ENCODE data around the gene TRIP12.

The TRIP12 gene

DNA sequence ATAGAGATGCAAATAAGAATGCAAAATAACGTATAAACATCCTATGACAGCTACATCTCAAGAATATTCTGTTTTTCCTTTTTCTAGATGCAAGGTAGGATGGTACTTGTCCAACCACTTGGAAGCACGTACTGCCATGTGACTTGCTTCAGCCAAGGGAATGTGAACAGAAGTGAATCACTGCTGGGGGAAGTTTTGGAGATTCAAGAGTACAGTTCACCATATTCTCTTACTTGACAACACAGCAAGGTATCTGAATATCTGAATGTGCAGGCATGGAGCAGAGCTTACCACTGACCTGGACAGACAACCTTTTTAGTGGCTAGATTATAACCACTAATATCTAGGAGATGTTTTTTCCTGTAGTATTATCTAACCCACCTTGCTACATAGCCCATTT is 53.0 kb downstream of the TRIP12 start (continued):
- TF ChIP-seq, protein P1, sequence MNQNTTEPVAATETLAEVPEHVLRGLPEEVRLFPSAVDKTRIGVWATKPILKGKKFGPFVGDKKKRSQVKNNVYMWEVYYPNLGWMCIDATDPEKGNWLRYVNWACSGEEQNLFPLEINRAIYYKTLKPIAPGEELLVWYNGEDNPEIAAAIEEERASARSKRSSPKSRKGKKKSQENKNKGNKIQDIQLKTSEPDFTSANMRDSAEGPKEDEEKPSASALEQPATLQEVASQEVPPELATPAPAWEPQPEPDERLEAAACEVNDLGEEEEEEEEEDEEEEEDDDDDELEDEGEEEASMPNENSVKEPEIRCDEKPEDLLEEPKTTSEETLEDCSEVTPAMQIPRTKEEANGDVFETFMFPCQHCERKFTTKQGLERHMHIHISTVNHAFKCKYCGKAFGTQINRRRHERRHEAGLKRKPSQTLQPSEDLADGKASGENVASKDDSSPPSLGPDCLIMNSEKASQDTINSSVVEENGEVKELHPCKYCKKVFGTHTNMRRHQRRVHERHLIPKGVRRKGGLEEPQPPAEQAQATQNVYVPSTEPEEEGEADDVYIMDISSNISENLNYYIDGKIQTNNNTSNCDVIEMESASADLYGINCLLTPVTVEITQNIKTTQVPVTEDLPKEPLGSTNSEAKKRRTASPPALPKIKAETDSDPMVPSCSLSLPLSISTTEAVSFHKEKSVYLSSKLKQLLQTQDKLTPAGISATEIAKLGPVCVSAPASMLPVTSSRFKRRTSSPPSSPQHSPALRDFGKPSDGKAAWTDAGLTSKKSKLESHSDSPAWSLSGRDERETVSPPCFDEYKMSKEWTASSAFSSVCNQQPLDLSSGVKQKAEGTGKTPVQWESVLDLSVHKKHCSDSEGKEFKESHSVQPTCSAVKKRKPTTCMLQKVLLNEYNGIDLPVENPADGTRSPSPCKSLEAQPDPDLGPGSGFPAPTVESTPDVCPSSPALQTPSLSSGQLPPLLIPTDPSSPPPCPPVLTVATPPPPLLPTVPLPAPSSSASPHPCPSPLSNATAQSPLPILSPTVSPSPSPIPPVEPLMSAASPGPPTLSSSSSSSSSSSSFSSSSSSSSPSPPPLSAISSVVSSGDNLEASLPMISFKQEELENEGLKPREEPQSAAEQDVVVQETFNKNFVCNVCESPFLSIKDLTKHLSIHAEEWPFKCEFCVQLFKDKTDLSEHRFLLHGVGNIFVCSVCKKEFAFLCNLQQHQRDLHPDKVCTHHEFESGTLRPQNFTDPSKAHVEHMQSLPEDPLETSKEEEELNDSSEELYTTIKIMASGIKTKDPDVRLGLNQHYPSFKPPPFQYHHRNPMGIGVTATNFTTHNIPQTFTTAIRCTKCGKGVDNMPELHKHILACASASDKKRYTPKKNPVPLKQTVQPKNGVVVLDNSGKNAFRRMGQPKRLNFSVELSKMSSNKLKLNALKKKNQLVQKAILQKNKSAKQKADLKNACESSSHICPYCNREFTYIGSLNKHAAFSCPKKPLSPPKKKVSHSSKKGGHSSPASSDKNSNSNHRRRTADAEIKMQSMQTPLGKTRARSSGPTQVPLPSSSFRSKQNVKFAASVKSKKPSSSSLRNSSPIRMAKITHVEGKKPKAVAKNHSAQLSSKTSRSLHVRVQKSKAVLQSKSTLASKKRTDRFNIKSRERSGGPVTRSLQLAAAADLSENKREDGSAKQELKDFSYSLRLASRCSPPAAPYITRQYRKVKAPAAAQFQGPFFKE (tag by site-specific recombination; IDR thresholded peaks at IDR 0.05; ENCODE audit: borderline replicate concordance): no peak
- TF ChIP-seq ZNF16 (tag by site-specific recombination; IDR thresholded peaks at IDR 0.05; ENCODE audit: low read depth) (no peak), ZNF112 (tag by site-specific recombination; IDR thresholded peaks at IDR 0.05) (no peak)

DNA sequence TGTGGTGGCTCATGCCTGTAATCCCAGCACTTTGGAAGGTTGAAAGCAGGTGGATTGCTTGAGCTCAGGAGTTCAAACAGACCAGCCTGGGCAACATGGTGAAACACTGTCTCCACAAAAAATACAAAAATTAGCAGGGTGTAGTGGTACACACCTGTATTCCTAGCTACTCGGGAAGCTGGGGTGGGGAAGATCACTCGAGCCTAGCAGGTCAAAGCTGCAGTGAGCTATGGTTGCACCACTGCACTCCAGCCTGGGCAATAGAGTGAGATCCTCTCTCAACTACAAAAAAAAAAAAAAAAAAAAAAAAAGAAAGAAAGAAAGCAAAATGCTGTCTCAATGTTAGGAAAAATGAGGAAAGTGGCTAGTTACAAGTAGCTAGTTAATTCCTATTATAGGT is 56.8 kb downstream of the TRIP12 start:
- Histone ChIP-seq H3K36me3 (ENCODE audit: control insufficient read depth in 2 of 2, insufficient read depth in 1 of 2, low read length in 2 of 2) (peaks cover 0 to 14% of the 10 kb centered on the region in 2 experiments; a peak in 2 of 3 replicates), H3K27ac (ENCODE audit: extremely low read depth, low read depth, low read length) (no peak overlapping the region), H3K4me3 (ENCODE audit: low read depth, low read length) (no peak overlapping the region), H3K4me1 (ENCODE audit: control insufficient read depth, insufficient read depth, low read length) (no peaks in the 10 kb centered on the region; the same call in 1 of the 2 replicates), H3K9me3 (ENCODE audit: control insufficient read depth, insufficient read depth, low read depth, low read length) (no peaks in the 10 kb centered on the region)
- TF ChIP-seq KLF7 (tag by site-specific recombination; IDR thresholded peaks at IDR 0.05; ENCODE audit: borderline replicate concordance): no peak
- no peak for TF ChIP-seq ZNF121 (tag by site-specific recombination; IDR thresholded peaks at IDR 0.05)
- no peak for TF ChIP-seq ZNF2 (tag by site-specific recombination; IDR thresholded peaks at IDR 0.05)
- TF ChIP-seq KLF9 (tag by site-specific recombination; IDR thresholded peaks at IDR 0.05; ENCODE audit: low read depth): no peak
- no peak for TF ChIP-seq ZNF843 (tag by site-specific recombination; IDR thresholded peaks at IDR 0.05)
- TF ChIP-seq ZNF341 (tag by site-specific recombination; IDR thresholded peaks at IDR 0.05; ENCODE audit: low read depth): no peak
- TF ChIP-seq ZNF510 (tag by site-specific recombination; IDR thresholded peaks at IDR 0.05; ENCODE audit: insufficient replicate concordance): no peak
- no peak for TF ChIP-seq ZNF747 (tag by site-specific recombination; IDR thresholded peaks at IDR 0.05)
- TF ChIP-seq ZNF335 (tag by site-specific recombination; conservative IDR thresholded peaks at IDR 0.05): no peak
- TF ChIP-seq, protein P2, sequence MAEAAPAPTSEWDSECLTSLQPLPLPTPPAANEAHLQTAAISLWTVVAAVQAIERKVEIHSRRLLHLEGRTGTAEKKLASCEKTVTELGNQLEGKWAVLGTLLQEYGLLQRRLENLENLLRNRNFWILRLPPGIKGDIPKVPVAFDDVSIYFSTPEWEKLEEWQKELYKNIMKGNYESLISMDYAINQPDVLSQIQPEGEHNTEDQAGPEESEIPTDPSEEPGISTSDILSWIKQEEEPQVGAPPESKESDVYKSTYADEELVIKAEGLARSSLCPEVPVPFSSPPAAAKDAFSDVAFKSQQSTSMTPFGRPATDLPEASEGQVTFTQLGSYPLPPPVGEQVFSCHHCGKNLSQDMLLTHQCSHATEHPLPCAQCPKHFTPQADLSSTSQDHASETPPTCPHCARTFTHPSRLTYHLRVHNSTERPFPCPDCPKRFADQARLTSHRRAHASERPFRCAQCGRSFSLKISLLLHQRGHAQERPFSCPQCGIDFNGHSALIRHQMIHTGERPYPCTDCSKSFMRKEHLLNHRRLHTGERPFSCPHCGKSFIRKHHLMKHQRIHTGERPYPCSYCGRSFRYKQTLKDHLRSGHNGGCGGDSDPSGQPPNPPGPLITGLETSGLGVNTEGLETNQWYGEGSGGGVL (tag by site-specific recombination; IDR thresholded peaks at IDR 0.05): no peak
- no peak for TF ChIP-seq ZNF654 (tag by site-specific recombination; IDR thresholded peaks at IDR 0.05; ENCODE audit: low read depth)
- no peak for TF ChIP-seq ZNF140 (tag by site-specific recombination; IDR thresholded peaks at IDR 0.05)
- TF ChIP-seq PRDM1 (tag by site-specific recombination; IDR thresholded peaks at IDR 0.05): no peak
- TF ChIP-seq SALL2 (tag by site-specific recombination; IDR thresholded peaks at IDR 0.05; ENCODE audit: borderline replicate concordance): no peak
- TF ChIP-seq GLIS1 (tag by site-specific recombination; IDR thresholded peaks at IDR 0.05): no peak
- ChIA-PET POLR2A (interaction anchor here (0.7 kb wide), 1 partner anchor 10 kb away, joined by 4 read pairs; no protein-coding TSS in a partner anchor), CTCF (no interaction called here)
